ENCODE measurements around the gene NLRC3.

GRCh38 chr16:3508736-3509135 lies 68.5 kb downstream of the NLRC3 start:
- no peak for TF ChIP-seq POLR2A (IDR thresholded peaks at IDR 0.05)
- TF ChIP-seq CTCF (IDR thresholded peaks at IDR 0.05 in 8 of 11, conservative IDR thresholded peaks at IDR 0.05 in 3 of 11), result no peak
- no peak for TF ChIP-seq POLR2AphosphoS5 (IDR thresholded peaks at IDR 0.05)
